KBM-7 (cell line): ENCODE results near the gene TECTB.
"Not testable (repeated sequence)": the region's sequence is repeated elsewhere in the genome, so short reads cannot be mapped to it uniquely, and the experiment has no call there.

Experiments
- DNase-seq: peaks from one replicate; pipeline ENCODE4 v3.0.0-alpha.2; 2015
- in situ Hi-C: fragments of 300-500 bp; cut with MboI; formaldehyde crosslinking; loops from 2 replicates; pipeline ENCODE4 v1.14.3; 2020; ENCODE audit warnings: low sequenced_read_pairs, low pct_unique_long_range_greater_than_20kb, mixed read lengths

The TECTB gene

GRCh38 chr10:112283100-112283499 is at the start of gene TECTB:
Gene TECTB (plus strand): TSS chr10:112283400. CDS start chr10:112283735, 335 bp downstream.
- in situ Hi-C loops, result no loop called here

GRCh38 chr10:112235141-112235540 is 48.1 kb upstream of the TECTB start:
- no peak for DNase-seq

More at GRCh38 chr10:112283100-112283499, at the start of gene TECTB:
- no peak for DNase-seq

GRCh38 chr10:112235920-112236319 is 47.3 kb upstream of the TECTB start:
- in situ Hi-C loops, result no loop called here
- no peak for DNase-seq

More at GRCh38 chr10:112235141-112235540, 48.1 kb upstream of the TECTB start:
- in situ Hi-C loops, result no loop called here

- no peak for DNase-seq
- in situ Hi-C loops, result no loop called here
Measured at GRCh38 chr10:112236486-112236885, 46.7 kb upstream of the TECTB start.

GRCh38 chr10:112239347-112239746 is 43.9 kb upstream of the TECTB start:
- no peak for DNase-seq
- in situ Hi-C loops, result no loop called here

GRCh38 chr10:112240441-112240840 is 42.8 kb upstream of the TECTB start:
- in situ Hi-C loops, result no loop called here
- DNase-seq, result no peak

GRCh38 chr10:112241651-112242341 is 41.4 kb upstream of the TECTB start:
- no peak for DNase-seq
- in situ Hi-C loops, result no loop called here

GRCh38 chr10:112242769-112243168 is 40.4 kb upstream of the TECTB start:
- in situ Hi-C loops, result no loop called here
- DNase-seq, result no peak

GRCh38 chr10:112243713-112244112 is 39.5 kb upstream of the TECTB start:
- DNase-seq, result no peak
- in situ Hi-C loops, result no loop called here

- no peak for DNase-seq
- in situ Hi-C loops, result no loop called here
Measured at GRCh38 chr10:112244197-112244596, 39.0 kb upstream of the TECTB start.

GRCh38 chr10:112247791-112248190 is 35.4 kb upstream of the TECTB start:
- in situ Hi-C loops, result no loop called here
- DNase-seq, result no peak

- in situ Hi-C loops, result no loop called here
Measured at GRCh38 chr10:112248584-112249295, 34.5 kb upstream of the TECTB start.

GRCh38 chr10:112249722-112250121 is 33.5 kb upstream of the TECTB start:
- DNase-seq, result no peak
- in situ Hi-C loops, result no loop called here

More at GRCh38 chr10:112248584-112249295, 34.5 kb upstream of the TECTB start:
- DNase-seq, result no peak

- no peak for DNase-seq
- in situ Hi-C loops, result no loop called here
Measured at GRCh38 chr10:112250555-112250954, 32.6 kb upstream of the TECTB start.

- in situ Hi-C loops, result not testable (repeated sequence)
Measured at GRCh38 chr10:112251238-112251637, 32.0 kb upstream of the TECTB start.

GRCh38 chr10:112258407-112258806 is 24.8 kb upstream of the TECTB start:
- in situ Hi-C loops, result no loop called here
- DNase-seq, result no peak

More at GRCh38 chr10:112251238-112251637, 32.0 kb upstream of the TECTB start:
- not testable (repeated sequence) for DNase-seq

- DNase-seq, result no peak
- in situ Hi-C loops, result no loop called here
Measured at GRCh38 chr10:112259688-112260087, 23.5 kb upstream of the TECTB start.

- in situ Hi-C loops, result no loop called here
- DNase-seq, result no peak
Measured at GRCh38 chr10:112260831-112261230, 22.4 kb upstream of the TECTB start.

GRCh38 chr10:112261281-112261822 is 21.8 kb upstream of the TECTB start:
- no peak for DNase-seq
- in situ Hi-C loops, result no loop called here

GRCh38 chr10:112262546-112262945 is 20.7 kb upstream of the TECTB start:
- in situ Hi-C loops, result no loop called here
- DNase-seq, result no peak
